ENCODE results near the gene EXOSC7.

The EXOSC7 gene

GRCh38 chr3:44993471-44994205, 17.6 kb downstream of the EXOSC7 start:
- DNase-seq: no peak

- DNase-seq: no peak
Measured at GRCh38 chr3:44995142-44995770, 19.2 kb downstream of the EXOSC7 start.

- DNase-seq: no peak
Measured at GRCh38 chr3:44996556-44996969, 20.5 kb downstream of the EXOSC7 start.

- DNase-seq: no peak
Measured at GRCh38 chr3:44999782-45000181, 23.7 kb downstream of the EXOSC7 start.

GRCh38 chr3:45000823-45001222, 24.8 kb downstream of the EXOSC7 start:
- DNase-seq: no peak

GRCh38 chr3:45001738-45002137, 25.7 kb downstream of the EXOSC7 start:
- no peak for DNase-seq

GRCh38 chr3:45002139-45002660, 26.2 kb downstream of the EXOSC7 start:
- no peak for DNase-seq

GRCh38 chr3:45002720-45003119, 26.7 kb downstream of the EXOSC7 start:
- DNase-seq: no peak

- DNase-seq: no peak
Measured at GRCh38 chr3:45003406-45003805, 27.4 kb downstream of the EXOSC7 start.

- no peak for DNase-seq
Measured at GRCh38 chr3:45003859-45004258, 27.8 kb downstream of the EXOSC7 start.

- DNase-seq: no peak
Measured at GRCh38 chr3:45007091-45007490, 31.0 kb downstream of the EXOSC7 start.

GRCh38 chr3:45008117-45008516, 32.1 kb downstream of the EXOSC7 start:
- DNase-seq: no peak

- no peak for DNase-seq
Measured at GRCh38 chr3:45009868-45010267, 33.8 kb downstream of the EXOSC7 start.

GRCh38 chr3:45010811-45011333, 34.8 kb downstream of the EXOSC7 start:
- no peak for DNase-seq

GRCh38 chr3:45011756-45012508, 35.9 kb downstream of the EXOSC7 start:
- no peak for DNase-seq

- no peak for DNase-seq
Measured at GRCh38 chr3:45012577-45012976, 36.5 kb downstream of the EXOSC7 start.

- DNase-seq: no peak
Measured at GRCh38 chr3:45016916-45017315, 40.9 kb downstream of the EXOSC7 start.

- DNase-seq: no peak
Measured at GRCh38 chr3:45017821-45018220, 41.8 kb downstream of the EXOSC7 start.

GRCh38 chr3:45020534-45020933, 44.5 kb downstream of the EXOSC7 start:
- no peak for DNase-seq

- no peak for DNase-seq
Measured at GRCh38 chr3:45021524-45022297, 45.7 kb downstream of the EXOSC7 start.

- no peak for DNase-seq
Measured at GRCh38 chr3:45023675-45024074, 47.6 kb downstream of the EXOSC7 start.

- DNase-seq: no peak
Measured at GRCh38 chr3:45024542-45025255, 48.7 kb downstream of the EXOSC7 start.
